K562 (cell line): ENCODE data around the gene CHD2. TPM values are rescaled to one million over a fixed set of nuclear protein-coding genes. Genes with fewer than 3 reads are reported as not detected.

ENCODE experiments used
- KLF16 ChIP-seq: IDR thresholded peaks from 2 replicates; pipeline ENCODE4 v1.6.1; 2016; ENCODE audit warnings: antibody characterized with exemption
- MYBL2 ChIP-seq, 2 experiments: fragments of 450-650 bp in 1 of 2; sonication (generic) in 1 of 2; formaldehyde crosslinking in 1 of 2; IDR thresholded peaks; 2 replicates each; pipeline versions ENCODE4 v1.6.1 to v1.8.1; 2017 to 2022; ENCODE audit warnings: borderline replicate concordance in 1 of 2, inconsistent platforms in 1 of 2, low read depth in 1 of 2, mild to moderate bottlenecking in 1 of 2, missing genetic modification reagents in 1 of 2, moderate library complexity in 1 of 2
- NEUROD1 ChIP-seq: fragments of 150-350 bp; IDR thresholded peaks from 2 replicates; pipeline ENCODE4 v1.6.1; 2014; ENCODE audit warnings: borderline replicate concordance, low read length, low read depth; ENCODE audit not compliant: partially characterized antibody
- polyA plus RNA-seq, 8 experiments: library from polyadenylated mRNA; depleted of rRNA in 4 of 8; stranded (reverse) in 5 of 8; unstranded in 3 of 8; fragments of >200 nt; fragmentation: Nextera tagmentation in 2 of 8; fragmentation: Illumina TruSeq in 1 of 8; extraction: Ambion mirVana in 2 of 8; extraction: Trizol in 1 of 8; gene quantifications; 2 replicates each; pipeline versions ENCODE4 v1.2.1 to v1.2.3, GENCODE V29; 2011 to 2014; ENCODE audit warnings: inconsistent platforms in 1 of 8, missing spikeins in 1 of 8
- total RNA-seq, 7 experiments: library from RNA; depleted of rRNA in 6 of 7; stranded (reverse); fragments of >200 nt in 6 of 7; fragmentation: Illumina TruSeq in 2 of 7; extraction: Trizol in 2 of 7; gene quantifications; 2 replicates each; pipeline versions ENCODE4 v1.2.1 to v1.2.3, GENCODE V29; 2011 to 2021; ENCODE audit warnings: low replicate concordance in 1 of 7
- TF ChIP-seq, protein P1 (sequence below), 2 experiments: fragments of 450-650 bp in 1 of 2; sonication (generic) in 1 of 2; formaldehyde crosslinking in 1 of 2; IDR thresholded peaks; 2 replicates each; pipeline versions ENCODE4 v1.7.1 to v1.9.0; 2016 to 2022; ENCODE audit warnings: inconsistent platforms in 1 of 2, mild to moderate bottlenecking in 1 of 2, missing genetic modification reagents in 1 of 2
- TF ChIP-seq, protein P2 (sequence below): fragments of 450-650 bp; IDR thresholded peaks from 2 replicates; pipeline ENCODE4 v1.6.1; 2016; ENCODE audit warnings: borderline replicate concordance

The CHD2 gene
- total and polyA plus RNA-seq, 9 of the 15 experiments (the other 6 are each of a cell fraction or from before 2014, with no cell fraction given), result 38.9 to 70.8 (median 56.2) TPM

DNA sequence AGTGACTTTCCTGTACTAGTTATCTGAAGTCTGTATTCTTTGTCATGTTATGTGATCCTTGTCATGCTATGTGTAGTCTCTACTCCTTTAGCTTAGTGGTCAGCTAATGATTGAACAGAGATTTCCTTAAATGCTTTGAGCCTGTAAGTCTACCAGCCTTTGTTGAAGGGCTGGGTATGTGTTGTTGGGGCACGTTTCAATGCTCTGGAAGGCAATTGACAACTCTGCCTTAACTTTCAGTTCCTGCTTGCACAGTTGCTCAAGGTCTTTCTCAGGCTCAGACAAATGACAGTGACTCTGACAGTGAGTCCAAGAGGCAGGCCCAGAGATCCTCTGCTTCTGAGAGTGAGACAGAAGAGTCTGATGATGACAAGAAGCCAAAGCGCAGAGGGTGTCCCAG lies 89.3 kb downstream of the CHD2 start (continued):
- TF ChIP-seq, protein P1, sequence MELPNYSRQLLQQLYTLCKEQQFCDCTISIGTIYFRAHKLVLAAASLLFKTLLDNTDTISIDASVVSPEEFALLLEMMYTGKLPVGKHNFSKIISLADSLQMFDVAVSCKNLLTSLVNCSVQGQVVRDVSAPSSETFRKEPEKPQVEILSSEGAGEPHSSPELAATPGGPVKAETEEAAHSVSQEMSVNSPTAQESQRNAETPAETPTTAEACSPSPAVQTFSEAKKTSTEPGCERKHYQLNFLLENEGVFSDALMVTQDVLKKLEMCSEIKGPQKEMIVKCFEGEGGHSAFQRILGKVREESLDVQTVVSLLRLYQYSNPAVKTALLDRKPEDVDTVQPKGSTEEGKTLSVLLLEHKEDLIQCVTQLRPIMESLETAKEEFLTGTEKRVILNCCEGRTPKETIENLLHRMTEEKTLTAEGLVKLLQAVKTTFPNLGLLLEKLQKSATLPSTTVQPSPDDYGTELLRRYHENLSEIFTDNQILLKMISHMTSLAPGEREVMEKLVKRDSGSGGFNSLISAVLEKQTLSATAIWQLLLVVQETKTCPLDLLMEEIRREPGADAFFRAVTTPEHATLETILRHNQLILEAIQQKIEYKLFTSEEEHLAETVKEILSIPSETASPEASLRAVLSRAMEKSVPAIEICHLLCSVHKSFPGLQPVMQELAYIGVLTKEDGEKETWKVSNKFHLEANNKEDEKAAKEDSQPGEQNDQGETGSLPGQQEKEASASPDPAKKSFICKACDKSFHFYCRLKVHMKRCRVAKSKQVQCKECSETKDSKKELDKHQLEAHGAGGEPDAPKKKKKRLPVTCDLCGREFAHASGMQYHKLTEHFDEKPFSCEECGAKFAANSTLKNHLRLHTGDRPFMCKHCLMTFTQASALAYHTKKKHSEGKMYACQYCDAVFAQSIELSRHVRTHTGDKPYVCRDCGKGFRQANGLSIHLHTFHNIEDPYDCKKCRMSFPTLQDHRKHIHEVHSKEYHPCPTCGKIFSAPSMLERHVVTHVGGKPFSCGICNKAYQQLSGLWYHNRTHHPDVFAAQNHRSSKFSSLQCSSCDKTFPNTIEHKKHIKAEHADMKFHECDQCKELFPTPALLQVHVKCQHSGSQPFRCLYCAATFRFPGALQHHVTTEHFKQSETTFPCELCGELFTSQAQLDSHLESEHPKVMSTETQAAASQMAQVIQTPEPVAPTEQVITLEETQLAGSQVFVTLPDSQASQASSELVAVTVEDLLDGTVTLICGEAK (IDR thresholded peaks at IDR 0.05), result no peak
- TF ChIP-seq, protein P1 (CRISPR knock-in tag; IDR thresholded peaks at IDR 0.05), result no peak
- TF ChIP-seq, protein P2, sequence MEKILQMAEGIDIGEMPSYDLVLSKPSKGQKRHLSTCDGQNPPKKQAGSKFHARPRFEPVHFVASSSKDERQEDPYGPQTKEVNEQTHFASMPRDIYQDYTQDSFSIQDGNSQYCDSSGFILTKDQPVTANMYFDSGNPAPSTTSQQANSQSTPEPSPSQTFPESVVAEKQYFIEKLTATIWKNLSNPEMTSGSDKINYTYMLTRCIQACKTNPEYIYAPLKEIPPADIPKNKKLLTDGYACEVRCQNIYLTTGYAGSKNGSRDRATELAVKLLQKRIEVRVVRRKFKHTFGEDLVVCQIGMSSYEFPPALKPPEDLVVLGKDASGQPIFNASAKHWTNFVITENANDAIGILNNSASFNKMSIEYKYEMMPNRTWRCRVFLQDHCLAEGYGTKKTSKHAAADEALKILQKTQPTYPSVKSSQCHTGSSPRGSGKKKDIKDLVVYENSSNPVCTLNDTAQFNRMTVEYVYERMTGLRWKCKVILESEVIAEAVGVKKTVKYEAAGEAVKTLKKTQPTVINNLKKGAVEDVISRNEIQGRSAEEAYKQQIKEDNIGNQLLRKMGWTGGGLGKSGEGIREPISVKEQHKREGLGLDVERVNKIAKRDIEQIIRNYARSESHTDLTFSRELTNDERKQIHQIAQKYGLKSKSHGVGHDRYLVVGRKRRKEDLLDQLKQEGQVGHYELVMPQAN, result no peak
- TF ChIP-seq KLF16, result no peak
- TF ChIP-seq MYBL2 (IDR thresholded peaks at IDR 0.05; ENCODE audit: low read depth), result no peak
- no peak for TF ChIP-seq MYBL2 (CRISPR knock-in tag; IDR thresholded peaks at IDR 0.05; ENCODE audit: borderline replicate concordance)
- no peak for TF ChIP-seq NEUROD1
